Activated T-helper 1 cell treated with anti-CD3 and anti-CD28 coated beads, Interleukin-12 subunit alpha, Interleukin-12 subunit beta, Interleukin-2, Interleukin-4 antibody, amounts not matched to agents 30 ng/mL and 10 ng/mL and 1 ng/mL, durations not matched to agents 14 hours and 24 hours and 36 hours (primary cell): Measurements from ENCODE around the gene CTNNAL1. TPM values are rescaled to one million over a fixed set of nuclear protein-coding genes. Genes with fewer than 3 reads are reported as not detected.

Experiments used
- DNase-seq: peaks from one replicate; pipeline ENCODE4 v3.0.0; 2021; ENCODE audit warnings: low spot score
- H3K27ac Mint-ChIP-seq: one replicate; pipeline ENCODE4 v1.8.0; 2021; ENCODE audit warnings: mild to moderate bottlenecking, mixed read lengths
- H3K27me3 Mint-ChIP-seq: one replicate; pipeline ENCODE4 v1.8.0; 2022; ENCODE audit warnings: mild to moderate bottlenecking, moderate library complexity, mixed read lengths; ENCODE audit not compliant: insufficient read depth
- H3K36me3 Mint-ChIP-seq: one replicate; pipeline ENCODE4 v1.8.0; 2021; ENCODE audit warnings: low read depth, mixed read lengths
- H3K4me1 Mint-ChIP-seq: one replicate; pipeline ENCODE4 v1.8.0; 2021; ENCODE audit warnings: low read depth, mixed read lengths
- H3K4me3 Mint-ChIP-seq: one replicate; pipeline ENCODE4 v1.8.0; 2021; ENCODE audit warnings: mild to moderate bottlenecking, moderate library complexity, mixed read lengths
- H3K9me3 Mint-ChIP-seq: one replicate; pipeline ENCODE4 v1.8.0; 2021; ENCODE audit warnings: mixed read lengths
- intact Hi-C: fragments of 100-400 bp; cut with micrococcal nuclease; formaldehyde crosslinking; loops from one replicate; pipeline ENCODE4 v1.15.1; 2024
- total RNA-seq: library from RNA; stranded (reverse); gene quantifications from 2 replicates; pipeline ENCODE4 v1.2.3, GENCODE V29; 2022

CTNNAL1 gene
- total RNA-seq, 1 donor from 2014 or later = 25.1 TPM

DNA sequence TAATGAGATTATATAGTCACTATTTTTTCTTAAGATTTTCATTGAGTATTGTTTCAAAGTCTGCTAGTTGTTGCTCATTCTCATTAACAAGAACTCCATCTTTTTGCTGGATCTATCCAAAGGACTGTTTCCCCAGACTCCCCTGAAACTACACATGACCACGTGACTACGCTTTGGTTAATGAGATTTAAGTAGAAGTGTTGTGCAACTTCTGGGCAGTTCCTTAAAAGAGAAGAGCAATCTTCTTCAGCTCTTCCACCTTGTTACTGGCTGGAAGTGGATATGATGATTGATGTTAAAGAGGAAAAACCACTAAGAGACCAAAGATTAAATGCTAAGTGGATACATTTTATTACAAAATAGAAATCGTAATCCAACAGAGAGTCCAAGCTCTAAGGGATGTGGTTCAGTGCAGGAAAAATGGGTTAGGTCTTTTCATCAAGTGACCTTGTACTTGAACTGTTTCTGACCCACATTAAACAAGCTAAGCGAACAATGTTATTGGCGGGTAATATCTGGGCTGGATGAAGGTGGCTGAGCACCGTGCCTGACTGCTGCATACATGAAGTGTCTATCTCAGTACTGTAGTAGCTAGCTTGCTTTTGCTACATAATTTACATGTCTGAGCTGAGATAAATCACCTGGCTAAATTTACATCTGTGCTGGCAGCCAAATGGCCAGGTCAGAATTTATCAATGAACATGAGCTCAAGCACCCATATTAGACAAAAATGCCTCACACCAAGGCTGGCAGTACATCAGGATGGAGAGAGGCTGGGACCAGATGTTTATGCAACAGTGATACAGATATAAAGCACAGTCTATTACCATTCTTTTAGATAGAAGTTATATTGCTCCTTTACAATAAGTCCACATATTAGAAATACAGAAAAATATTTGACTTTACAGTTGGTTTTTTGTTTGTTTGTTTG, 7.5 kb upstream of the CTNNAL1 start:
- Mint-ChIP-seq H3K4me1 (no peaks in the 10 kb centered on the region), H3K9me3 (no peaks in the 10 kb centered on the region), H3K4me3 (no peak overlapping the region), H3K27ac (no peak overlapping the region), H3K27me3 (no peaks in the 10 kb centered on the region), H3K36me3 (peaks cover 21% of the 10 kb centered on the region)
- intact Hi-C loops = no loop called here
- no peak for DNase-seq

DNA sequence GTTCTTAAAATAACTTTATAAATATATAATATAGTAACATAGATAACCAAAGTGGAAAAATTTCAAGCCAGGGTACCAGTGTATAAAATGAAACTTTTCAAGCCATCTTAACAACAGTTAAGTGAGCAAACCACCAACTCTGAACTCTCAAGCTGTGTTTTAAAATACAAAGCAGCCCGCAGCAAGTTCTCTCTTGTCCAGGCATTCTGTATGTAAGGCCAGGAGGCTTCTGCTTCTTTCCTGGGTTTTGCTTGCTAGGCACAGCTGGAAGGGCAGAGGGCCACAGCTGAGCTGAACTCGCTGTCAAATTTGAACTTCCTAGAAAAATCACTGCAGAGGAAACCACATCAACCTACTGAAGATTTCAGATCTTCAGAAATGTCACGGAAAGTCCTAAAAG, 6.8 kb upstream of the CTNNAL1 start:
- intact Hi-C loops = no loop called here
- no peaks in the 10 kb centered on the region for H3K4me1 Mint-ChIP-seq
- DNase-seq = no peak
- no peak overlapping the region for H3K27ac Mint-ChIP-seq
- H3K27me3 Mint-ChIP-seq = no peaks in the 10 kb centered on the region
- no peaks in the 10 kb centered on the region for H3K9me3 Mint-ChIP-seq
- peaks cover 21% of the 10 kb centered on the region for H3K36me3 Mint-ChIP-seq
- no peak overlapping the region for H3K4me3 Mint-ChIP-seq

GRCh38 chr9:109019420-109019819, 6.1 kb upstream of the CTNNAL1 start:
- intact Hi-C loops = no loop called here
- no peaks in the 10 kb centered on the region for H3K9me3 Mint-ChIP-seq
- DNase-seq = no peak
- no peak overlapping the region for H3K4me3 Mint-ChIP-seq
- no peak overlapping the region for H3K27ac Mint-ChIP-seq
- H3K4me1 Mint-ChIP-seq = no peaks in the 10 kb centered on the region
- H3K27me3 Mint-ChIP-seq = no peaks in the 10 kb centered on the region
- peaks cover 17% of the 10 kb centered on the region for H3K36me3 Mint-ChIP-seq

- no peak overlapping the region for H3K4me3 Mint-ChIP-seq
- peaks cover 17% of the 10 kb centered on the region for H3K36me3 Mint-ChIP-seq
- H3K4me1 Mint-ChIP-seq = peaks cover 9% of the 10 kb centered on the region
- H3K9me3 Mint-ChIP-seq = no peaks in the 10 kb centered on the region
- H3K27me3 Mint-ChIP-seq = no peaks in the 10 kb centered on the region
- H3K27ac Mint-ChIP-seq = no peak overlapping the region
- intact Hi-C loops = no loop called here
- DNase-seq = no peak
These were observed 4.2 kb upstream of the CTNNAL1 start for GRCh38 chr9:109017493-109017892.

DNA sequence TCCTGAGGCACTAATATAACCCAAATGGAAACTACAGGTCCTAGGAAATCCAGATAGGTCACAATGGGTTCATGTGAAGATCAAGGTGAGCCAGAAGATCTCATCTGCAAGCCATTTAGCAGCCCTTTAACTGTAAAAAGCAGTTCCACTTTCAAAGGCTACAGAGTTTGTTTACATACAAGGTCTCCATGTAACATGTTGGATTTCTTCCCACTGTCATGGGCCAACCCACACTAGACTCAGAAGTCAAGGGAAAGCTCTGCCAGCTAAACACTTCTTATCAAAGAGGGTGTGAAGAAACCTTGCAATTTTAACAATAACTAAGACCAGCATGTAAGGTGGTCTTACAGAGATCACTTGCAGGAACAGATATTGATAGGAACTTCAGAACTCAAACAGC, 3.8 kb upstream of the CTNNAL1 start:
- intact Hi-C loops = no loop called here
- Mint-ChIP-seq H3K27ac (no peak overlapping the region), H3K9me3 (no peaks in the 10 kb centered on the region), H3K36me3 (peaks cover 18% of the 10 kb centered on the region), H3K4me1 (peaks cover 13% of the 10 kb centered on the region), H3K4me3 (no peak overlapping the region), H3K27me3 (no peaks in the 10 kb centered on the region)
- no peak for DNase-seq

GRCh38 chr9:109016132-109016531, 2.8 kb upstream of the CTNNAL1 start:
- Mint-ChIP-seq H3K9me3 (no peaks in the 10 kb centered on the region), H3K36me3 (peaks cover 17% of the 10 kb centered on the region), H3K4me1 (peaks cover 22% of the 10 kb centered on the region), H3K4me3 (no peak overlapping the region), H3K27ac (no peak overlapping the region), H3K27me3 (peaks cover 2% of the 10 kb centered on the region)
- intact Hi-C loops = no loop called here
- no peak for DNase-seq

GRCh38 chr9:109014608-109015280, 1.4 kb upstream of the CTNNAL1 start:
- Mint-ChIP-seq H3K4me1 (peaks cover 32% of the 10 kb centered on the region), H3K4me3 (peak overlapping the region; percentile 9), H3K9me3 (no peaks in the 10 kb centered on the region), H3K27me3 (peaks cover 2% of the 10 kb centered on the region), H3K36me3 (peaks cover 13% of the 10 kb centered on the region), H3K27ac (no peak overlapping the region)
- intact Hi-C loops = loop anchor here (5.0 kb wide), 3 partner anchors 127 to 1732 kb away; partner anchors contain the start of gene RAD23B
- DNase-seq = no peak

- intact Hi-C loops = loop anchor here (1.0 to 5.0 kb wide), 8 partner anchors 33 to 1732 kb away; partner anchors contain the start of gene RAD23B
- H3K4me1 Mint-ChIP-seq = peaks cover 39% of the 10 kb centered on the region
- H3K36me3 Mint-ChIP-seq = peaks cover 7% of the 10 kb centered on the region
- peak overlapping the region; percentile 94 for H3K27ac Mint-ChIP-seq
- no peaks in the 10 kb centered on the region for H3K9me3 Mint-ChIP-seq
- H3K4me3 Mint-ChIP-seq = peak overlapping the region; percentile 92
- peaks cover 2% of the 10 kb centered on the region for H3K27me3 Mint-ChIP-seq
- DNase-seq = no peak
These were observed 644 bp upstream of the CTNNAL1 start for GRCh38 chr9:109013679-109014607.

GRCh38 chr9:109012009-109012875, 1.1 kb downstream of the CTNNAL1 start:
- H3K9me3 Mint-ChIP-seq = no peaks in the 10 kb centered on the region

GRCh38 chr9:109011231-109011671, 2.0 kb downstream of the CTNNAL1 start:
- no peak for DNase-seq
- Mint-ChIP-seq H3K9me3 (no peaks in the 10 kb centered on the region), H3K27me3 (peaks cover 2% of the 10 kb centered on the region), H3K27ac (peak overlapping the region; percentile 81), H3K4me1 (peaks cover 39% of the 10 kb centered on the region), H3K36me3 (peaks cover 6% of the 10 kb centered on the region), H3K4me3 (peak overlapping the region; percentile 34)
- intact Hi-C loops = loop anchor here (5.0 kb wide), 3 partner anchors 124 to 1729 kb away; partner anchors contain the start of gene RAD23B

More at GRCh38 chr9:109012009-109012875, 1.1 kb downstream of the CTNNAL1 start:
- Mint-ChIP-seq H3K4me3 (peak overlapping the region; percentile 95), H3K36me3 (peaks cover 6% of the 10 kb centered on the region), H3K4me1 (peaks cover 39% of the 10 kb centered on the region), H3K27me3 (peaks cover 2% of the 10 kb centered on the region), H3K27ac (peak overlapping the region; percentile 94)
- peak; percentile 31 for DNase-seq
- intact Hi-C loops = loop anchor here (1.0 to 5.0 kb wide), 11 partner anchors 11 to 1730 kb away; partner anchors contain the start of gene RAD23B

- Mint-ChIP-seq H3K27ac (peak overlapping the region; percentile 81), H3K4me1 (peaks cover 39% of the 10 kb centered on the region), H3K27me3 (peaks cover 4% of the 10 kb centered on the region), H3K36me3 (peaks cover 5% of the 10 kb centered on the region), H3K4me3 (peak overlapping the region; percentile 34), H3K9me3 (no peaks in the 10 kb centered on the region)
- peak; percentile 64 for DNase-seq
- intact Hi-C loops = loop anchor here (1.0 to 5.0 kb wide), 4 partner anchors 76 to 1728 kb away; partner anchors contain the start of genes ABITRAM, ELP1 and RAD23B
These were observed 2.6 kb downstream of the CTNNAL1 start for GRCh38 chr9:109010746-109011145.
